NCI-H510A treated with DMSO at 0.1 percent for 48 hours (cell line): ENCODE results near the gene ACVR2B.
A peak's percentile ranks its signal among the peaks of the same experiment; 100 is the strongest.

Experiments used
- DNase-seq: peaks from one replicate; lab custom pipeline; 2025; lab: John Stamatoyannopoulos, UW

ACVR2B gene

DNA sequence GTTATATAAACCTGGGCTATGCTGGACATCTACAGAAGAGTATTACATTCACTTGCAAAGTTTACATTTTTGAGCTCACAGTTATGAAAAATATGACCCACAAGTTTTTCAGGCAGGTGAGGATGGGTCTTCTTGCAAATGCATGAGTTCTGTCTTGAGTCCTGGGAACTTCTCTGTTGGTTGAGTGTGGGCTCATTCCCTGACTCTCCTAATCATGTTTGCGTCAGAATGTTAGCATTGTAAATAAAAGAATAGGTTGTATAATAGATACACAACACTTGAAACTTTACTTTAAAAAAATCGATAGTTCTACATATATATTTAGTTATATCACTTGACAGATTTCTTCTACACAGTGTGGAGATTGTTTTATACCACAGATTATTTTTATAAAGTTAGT, 35.3 kb downstream of the ACVR2B start:
- no peak for DNase-seq

DNA sequence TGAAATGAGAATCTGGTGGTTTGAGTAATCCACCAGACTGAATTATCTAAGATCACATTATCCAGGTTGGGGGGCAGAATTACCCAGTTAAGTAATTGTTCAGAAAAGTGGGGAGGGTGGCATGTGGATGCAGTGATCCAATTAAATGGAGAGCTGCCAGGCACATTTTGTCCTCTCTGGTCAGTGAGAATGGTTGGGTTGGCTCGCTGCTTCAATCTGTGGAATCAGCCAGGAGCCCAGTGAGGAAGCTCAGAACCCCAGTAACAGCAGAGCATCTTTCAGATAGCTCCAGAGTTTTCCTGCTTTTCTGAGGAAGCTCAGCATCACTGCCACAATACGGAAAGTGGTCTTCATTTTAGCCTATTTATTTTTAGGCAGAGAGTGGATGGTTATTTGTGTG, 36.1 kb downstream of the ACVR2B start:
- DNase-seq, result no peak

DNA sequence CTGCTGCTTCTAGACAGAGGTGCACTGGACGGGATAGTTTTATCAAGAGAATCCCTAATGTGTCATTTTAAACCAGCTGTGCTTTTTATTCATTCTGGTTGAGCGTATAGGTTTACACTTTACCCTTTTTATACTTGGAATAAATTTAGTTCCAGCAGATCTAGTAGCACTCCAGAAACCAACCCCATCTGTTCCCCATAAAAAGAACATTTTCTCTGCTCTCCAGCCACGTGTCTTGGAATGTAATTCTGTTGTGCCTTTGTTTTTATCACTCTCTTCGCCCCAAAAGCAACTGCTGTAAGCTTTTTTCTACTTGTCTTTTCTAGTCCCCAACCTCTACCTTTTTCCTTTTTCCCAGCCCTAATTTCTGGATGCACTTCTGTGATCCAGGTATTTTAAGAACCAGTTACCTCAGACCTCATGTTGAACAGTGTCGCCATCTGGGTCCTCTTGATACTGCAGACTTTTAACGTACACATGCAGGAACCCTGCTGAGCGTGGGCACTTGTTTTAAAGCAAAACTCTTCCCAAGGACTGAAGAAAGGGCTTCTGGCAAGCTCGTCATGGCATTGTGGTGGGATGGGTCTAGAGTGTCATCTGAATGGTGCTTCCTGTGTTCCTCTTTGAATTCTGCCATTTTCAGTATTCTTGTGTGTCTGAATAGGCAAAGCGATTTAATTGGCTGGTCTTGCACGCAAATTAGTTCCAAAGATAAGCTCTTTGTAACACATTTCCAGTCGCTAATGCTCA, 36.8 kb downstream of the ACVR2B start:
- no peak for DNase-seq

DNA sequence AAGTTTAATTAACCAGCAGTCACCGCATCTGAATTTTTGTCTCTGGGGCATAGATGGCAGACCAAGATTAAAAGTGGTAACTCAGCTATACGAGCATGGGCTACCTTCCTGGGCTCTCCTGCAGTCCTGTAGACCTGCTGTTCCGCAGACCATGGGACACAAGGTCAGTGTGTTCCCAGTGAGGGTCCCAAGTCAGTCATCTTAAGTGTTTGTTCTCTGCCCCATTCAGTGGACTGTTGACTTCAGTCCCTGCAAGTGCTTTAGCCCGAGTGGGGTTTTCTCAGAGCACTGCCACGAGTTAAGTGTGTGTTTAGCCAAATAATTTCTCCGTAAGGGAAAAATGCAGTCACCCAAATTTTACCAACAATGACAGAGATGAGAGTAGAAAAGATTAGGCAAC, 37.5 kb downstream of the ACVR2B start:
- no peak for DNase-seq

DNA sequence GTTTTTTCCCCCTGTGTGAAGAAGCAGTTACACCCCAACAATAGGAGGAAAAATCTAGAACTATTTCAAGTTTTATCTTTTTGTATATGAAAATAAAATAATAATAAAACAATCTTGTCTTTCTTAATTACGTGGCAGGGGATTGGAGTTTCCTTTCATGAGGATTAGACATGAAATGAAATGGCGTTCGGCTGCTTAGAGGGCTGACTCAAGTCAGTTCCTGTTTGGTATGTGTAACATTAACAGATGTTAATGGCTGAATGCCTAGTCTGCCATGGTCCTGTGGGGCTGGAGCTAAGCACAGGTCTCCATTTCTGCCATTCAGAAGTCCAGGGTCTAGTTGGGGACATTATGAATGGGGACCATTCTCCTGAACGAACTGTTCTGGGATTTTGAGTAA, 39.3 kb downstream of the ACVR2B start:
- DNase-seq, result no peak

DNA sequence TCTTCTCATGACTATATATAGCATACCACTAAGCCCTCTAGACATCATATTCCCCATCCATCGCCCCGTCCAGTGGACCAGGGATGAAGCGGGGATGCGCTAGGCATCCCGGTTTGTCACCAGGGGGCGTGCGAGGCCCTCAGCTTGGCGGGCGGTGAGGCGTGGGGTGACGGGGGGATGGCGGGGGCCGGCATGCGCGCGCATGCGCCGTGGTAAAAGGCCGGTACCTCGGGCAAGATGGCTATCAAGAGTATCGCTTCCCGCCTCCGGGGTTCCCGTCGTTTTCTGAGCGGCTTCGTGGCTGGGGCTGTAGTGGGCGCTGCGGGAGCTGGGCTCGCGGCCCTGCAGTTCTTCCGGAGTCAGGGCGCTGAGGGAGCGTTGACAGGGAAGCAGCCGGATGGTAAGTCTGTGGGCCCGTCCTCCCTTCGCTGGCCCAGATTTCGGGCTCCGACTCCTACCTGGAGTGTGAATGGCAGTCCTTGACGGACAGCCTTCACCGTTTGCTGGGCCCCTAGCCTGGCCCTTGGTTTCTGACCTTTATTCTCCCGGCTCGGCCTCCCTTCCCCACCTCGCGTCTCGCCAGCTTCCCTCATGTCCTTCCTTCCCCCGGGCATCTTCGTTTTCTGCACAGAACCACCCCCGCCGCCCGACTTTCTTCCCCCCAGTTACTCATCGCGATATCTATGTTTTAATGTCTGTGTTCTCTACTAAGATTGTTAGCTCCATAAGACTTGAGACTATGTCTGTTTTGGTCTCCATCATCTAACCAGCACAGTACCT, 42.6 kb downstream of the ACVR2B start, which contains the start of gene EXOG:
EXOG (plus strand) TSS at position 210 of the 780 bp plus-strand sequence; CDS start at position 238, 28 bp downstream.
- DNase-seq, result peak; percentile 76

DNA sequence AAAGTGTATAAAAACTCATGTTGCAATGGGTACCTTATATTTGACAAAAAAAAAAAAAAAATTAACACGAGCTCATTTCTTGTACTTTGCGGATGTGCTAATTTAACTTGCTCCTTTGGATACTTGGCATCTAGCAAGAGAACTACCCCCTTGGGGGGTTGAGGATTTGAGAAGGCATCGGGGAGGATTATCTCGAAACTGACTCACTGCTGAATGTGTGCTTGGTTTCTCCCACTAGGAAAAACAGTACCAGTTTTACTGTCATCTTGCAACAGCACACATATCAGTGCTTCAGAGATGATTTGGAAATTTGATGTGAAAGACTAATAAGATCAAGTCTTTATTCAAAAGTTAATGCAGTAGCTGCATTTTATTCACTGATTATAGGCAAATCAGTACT, 43.3 kb downstream of the ACVR2B start:
- no peak for DNase-seq

DNA sequence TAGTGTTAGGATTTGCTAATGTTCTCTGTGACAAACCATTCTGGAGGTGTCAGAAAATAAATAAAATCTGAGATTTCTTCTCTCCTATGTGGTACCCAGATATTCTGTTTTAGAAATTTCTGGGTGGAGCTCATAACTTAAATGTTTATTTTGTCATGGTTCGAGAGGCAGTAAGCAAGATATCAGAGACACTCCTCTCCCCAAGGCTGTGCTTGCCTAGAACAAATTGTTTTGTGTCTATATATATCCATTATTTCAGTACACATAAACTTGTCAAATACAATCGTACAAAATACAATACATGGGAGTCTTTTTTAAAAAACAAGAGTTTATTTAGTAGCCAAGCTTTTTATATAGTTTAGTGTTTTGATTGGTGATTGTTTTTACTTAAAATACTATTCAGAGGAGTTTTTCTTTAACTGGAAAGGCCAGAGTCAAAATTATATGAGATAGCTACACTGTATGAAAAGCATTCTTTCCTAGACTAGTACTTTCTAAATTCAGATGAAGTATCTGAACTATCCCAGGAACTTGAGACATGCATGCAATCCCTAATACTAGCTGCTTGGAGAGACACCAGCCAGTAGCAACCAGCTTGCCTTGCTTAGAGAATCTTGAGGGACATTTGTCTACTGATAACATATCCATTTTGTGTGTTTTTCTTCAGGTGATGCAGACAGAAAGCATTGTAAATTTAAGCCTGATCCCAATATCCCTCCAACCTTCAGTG, 47.2 kb downstream of the ACVR2B start:
- DNase-seq, result no peak

DNA sequence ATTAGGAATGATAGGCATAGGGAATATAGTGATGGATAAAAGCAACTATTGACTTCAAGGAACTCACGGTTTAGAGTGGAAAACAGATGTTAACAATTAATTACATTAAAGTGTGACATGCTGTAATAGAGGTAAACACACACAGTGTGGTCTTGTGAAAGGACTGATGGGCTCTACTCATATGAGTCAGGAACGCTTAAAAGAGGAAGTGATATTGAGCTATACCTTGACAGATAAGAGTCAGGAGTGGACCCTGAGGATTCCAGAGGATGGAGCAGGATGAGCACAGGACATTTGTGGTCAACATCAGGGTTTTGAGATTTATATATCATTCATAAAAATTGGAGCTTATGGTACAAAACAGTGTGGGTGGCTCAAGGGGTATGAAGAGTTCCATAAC, 53.4 kb downstream of the ACVR2B start:
- DNase-seq, result no peak

DNA sequence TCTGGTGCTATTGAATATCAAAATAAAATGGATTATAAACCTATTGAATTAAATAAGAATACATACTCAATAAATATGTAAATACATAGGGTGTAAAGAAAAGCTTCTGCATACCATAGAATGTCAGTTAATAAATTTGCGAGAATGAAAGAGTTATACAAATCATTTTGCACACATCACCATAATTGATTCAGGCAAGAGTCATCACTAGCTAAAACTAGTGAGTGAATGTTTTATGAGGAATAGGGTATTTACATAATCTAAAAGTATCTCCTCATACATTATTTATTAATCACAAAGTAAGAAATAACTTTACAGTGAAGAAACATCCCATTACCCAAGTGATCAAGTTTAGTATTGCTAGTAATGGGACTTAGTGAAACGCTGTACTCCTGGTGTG, 56.0 kb downstream of the ACVR2B start:
- no peak for DNase-seq

DNA sequence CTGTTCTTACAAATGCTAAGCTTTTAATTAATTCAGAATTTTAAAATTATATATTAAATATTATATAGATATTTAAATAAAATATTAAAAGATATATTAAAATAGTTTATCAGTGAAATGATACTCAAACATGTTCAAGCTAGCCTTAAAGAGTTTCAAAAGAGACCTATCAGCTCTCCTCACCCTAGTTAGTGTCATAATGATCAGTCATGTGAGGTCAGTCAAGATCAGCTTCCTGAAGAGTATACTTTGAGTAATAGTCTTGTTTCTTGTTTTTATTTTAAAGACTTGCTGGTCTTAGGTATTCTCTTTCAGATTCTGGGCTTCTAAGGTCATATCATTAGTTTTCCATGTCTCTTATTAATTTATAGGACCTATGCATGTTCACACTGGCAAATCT, 56.9 kb downstream of the ACVR2B start:
- no peak for DNase-seq

DNA sequence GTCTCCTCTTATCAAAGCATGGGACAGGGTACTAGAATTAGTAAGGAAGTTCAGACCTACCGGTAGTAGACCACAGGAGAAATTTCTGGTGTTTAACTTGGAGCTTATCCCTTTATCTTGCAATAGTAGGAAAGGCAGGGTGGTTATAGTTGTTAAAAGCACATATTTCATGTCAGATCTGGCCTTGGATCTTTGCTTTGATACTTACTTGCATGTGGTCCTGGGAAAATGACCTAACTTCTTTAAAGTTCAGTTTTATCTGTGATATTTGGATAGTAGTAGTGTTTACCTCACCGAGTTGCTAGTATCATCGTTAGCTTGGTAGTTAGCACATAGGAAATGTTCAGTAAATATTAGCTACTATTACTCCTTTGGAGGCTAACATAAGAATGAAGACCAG, 57.9 kb downstream of the ACVR2B start:
- no peak for DNase-seq

DNA sequence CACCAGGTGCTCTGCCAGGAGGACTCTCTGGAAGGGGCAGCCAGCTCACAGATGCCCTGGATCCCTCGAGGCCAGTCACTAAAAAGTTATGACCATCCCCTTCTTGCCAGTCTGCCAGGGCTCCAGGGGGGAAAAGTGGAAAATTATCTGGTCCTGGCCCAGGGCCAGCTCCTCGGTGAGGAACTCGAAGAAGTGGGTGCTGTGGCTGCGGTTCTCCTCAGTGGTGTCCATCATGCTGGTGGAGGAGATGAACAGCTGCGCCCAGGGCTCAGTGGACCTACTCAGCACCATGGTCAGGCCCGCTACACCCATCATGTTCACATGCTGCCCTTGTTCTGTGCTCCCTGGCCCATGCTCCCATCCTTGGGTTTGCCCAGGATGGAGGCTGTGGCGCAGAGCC, 61.7 kb downstream of the ACVR2B start:
- DNase-seq, result no peak

DNA sequence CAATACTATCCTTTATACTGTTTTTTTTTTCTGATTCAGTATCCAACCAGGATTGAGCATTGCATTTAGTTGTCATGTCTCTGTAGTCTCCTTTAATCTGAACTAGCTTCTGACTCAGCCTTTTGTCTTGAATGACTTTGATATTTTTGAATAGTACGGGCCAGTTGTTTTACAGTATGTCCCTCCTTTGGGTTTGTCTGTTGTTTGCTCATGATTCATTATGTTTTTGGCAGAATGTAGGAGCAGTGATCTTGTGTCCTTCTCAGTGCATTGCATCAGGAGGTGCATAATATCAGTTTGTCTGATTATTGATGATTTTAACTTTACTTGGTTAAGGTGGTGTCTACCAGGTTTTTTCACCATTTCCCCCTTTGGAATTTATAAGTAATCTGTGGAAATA, 63.0 kb downstream of the ACVR2B start:
- no peak for DNase-seq

DNA sequence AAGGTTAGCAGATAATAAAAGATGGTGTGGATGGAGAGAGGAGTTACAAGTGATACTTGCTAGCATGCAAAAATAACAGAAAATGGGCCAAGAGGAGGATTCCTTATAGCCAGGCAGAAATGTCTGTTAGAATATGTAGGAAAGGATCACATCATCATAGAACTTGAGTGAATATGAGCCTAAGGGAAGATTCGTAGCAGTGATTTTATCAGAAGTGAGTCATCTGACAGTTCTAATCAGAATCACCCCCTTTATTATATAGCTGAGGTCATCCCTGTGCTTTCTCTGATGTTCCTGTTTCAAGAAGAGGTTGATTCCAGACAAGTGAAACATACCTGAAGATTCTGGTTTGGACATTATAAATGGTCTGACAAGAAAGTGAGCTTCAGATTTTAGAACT, 65.3 kb downstream of the ACVR2B start:
- DNase-seq, result no peak

DNA sequence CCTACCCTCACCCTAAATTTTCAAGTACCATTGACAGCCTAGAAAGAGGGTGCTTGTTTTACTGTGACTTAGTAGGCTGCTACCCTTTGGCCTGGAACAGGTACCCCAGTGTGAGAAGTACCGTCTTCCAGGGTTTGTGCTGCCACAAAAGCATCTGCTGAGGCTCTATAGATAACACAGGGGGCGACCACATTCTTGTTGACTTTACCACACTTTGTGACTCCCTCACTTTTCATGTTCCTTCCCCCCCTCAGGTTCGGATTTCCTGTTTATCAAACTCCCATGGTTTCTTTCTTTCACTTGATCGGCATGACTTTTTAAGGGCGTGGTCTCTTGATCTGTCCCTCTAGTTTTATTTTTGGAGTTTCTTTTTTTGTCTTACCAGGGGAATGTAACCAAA, 66.0 kb downstream of the ACVR2B start:
- no peak for DNase-seq

DNA sequence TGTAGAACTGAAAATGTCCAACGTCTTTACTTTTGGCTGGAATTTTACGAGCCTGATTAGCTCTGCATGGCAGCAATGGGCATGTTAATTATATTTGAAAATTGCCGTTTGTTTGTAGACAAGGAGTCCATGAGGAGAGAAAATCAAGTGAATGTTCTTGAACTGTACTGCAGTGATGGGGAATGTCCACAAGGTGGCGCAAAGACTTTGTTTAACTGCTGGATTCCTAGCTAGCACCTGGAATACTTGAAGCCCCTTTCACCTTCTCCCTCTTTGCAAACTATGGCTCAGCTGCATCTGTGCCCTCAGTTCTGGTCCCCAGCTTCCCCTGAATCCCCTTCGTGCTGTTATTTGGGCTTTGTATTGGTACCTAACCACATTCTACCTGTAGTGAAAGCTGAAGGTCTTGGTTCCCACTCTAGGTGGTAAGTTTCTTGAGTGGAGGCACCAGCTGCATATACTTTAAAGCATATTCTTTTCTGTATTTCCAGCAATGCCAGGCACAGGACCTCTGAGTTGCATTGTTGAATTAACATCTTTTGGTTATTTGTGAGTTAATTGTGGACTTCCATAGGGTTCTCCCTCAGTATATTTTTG, 67.8 kb downstream of the ACVR2B start:
- peak; percentile 49 for DNase-seq

DNA sequence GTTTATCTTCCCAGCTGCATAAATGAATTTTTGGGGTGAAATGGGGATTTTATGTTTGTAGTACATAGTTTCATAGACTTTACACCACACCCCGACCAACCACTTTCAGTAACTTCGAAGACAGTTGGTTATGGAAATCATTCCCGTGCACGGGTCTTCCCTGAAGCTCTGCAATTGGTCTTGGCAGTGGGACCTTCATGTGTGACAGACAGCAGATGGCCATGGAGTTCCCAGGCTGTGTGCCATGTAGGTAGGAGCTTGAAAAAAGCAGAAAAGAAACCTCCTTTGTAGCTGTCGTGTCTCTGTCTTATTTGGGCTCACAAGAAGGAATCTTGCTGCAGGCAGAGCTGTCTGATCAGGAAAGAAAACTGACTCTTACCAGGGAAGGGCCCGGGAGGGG, 68.3 kb downstream of the ACVR2B start:
- DNase-seq, result no peak

DNA sequence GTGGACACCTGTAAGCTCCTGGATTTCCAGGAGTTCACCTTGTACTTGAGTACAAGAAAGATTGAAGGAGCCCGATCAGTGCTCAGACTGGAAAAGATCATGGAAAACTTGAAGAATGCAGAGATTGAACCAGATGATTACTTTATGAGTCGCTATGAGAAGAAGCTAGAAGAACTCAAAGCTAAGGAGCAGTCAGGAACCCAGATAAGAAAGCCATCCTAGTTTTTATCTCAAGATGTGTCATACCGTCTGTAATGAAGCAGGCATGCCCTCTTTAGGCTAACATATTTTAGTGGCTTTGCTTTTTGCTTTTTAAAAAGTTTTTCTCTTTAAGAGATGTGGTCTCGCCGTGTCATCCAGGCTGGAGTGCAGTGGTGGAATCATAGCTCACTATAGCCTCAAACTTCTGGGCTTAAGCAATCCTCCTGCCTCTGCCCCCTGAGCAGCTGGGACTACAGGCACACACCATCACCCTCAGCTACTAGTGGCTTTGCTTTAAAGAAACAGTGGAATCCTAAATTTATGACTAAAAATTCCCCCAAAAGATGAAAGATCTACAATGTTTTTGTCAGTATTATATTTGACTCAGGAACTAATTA, 70.5 kb downstream of the ACVR2B start:
- no peak for DNase-seq

DNA sequence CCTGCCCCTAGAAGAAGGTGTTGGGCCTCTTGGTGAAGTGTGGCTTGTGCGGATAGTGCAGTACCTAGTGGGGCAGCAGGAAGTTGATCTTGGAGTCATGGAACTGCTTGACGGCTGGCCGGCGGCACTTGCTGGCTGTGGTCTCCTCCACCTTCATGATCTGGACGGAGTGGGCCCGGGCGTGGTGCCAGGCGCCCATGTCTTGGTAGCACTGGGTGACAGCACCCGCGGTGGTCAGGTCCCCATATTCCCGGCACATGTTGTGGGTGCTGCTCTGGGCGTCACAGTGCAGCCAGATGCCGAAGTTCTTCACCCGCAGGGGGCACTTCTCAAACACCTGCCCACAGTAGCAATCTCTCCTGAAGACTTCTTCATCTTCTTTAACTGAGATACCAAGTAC, 73.1 kb downstream of the ACVR2B start:
- DNase-seq, result no peak

DNA sequence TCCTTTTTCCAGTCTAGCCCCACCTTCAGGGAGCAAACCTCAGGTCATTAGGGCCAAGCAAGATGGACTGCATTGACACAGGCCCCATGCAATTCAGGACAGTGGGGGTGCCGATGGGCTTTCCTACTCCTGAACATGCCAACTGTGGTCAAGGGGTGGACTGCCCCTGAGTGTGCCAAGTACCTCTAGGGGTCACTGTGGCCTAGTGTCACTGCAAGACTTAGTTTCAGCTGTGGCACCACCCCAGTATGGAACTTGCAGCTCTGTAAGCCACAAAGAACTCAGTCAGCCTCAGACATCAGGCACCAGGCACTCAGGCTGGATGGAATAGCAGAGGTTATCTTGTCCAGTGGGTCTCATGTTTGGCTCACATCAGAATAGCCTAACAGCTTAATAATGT, 74.8 kb downstream of the ACVR2B start:
- DNase-seq, result no peak

DNA sequence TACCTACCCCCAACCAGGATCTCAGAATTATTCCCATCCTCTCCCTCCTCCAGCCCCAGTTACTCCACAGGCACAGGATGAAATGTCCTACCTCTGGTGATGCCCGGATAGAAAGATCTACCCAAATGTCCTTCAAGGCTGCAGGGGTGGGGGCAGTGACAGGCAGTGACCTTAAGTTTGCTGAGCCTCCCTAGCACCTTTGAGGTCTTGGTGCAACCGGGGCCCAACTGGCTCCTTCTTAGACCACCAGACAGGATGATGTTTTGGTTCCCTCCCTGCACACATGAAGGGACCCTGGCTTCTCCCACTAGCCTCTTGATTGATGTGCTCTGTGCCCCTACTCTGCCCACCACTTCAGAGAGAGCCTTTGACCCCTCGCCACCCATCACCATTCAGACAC, 78.8 kb downstream of the ACVR2B start:
- no peak for DNase-seq
